HepG2 (cell line): ENCODE measurements around the gene MAP3K19. TPM values are rescaled to one million over a fixed set of nuclear protein-coding genes. Genes with fewer than 3 reads are reported as not detected.

Experiments
- CEBPB ChIP-seq: IDR thresholded peaks from 2 replicates; pipeline ENCODE4 v1.6.1; 2011; ENCODE audit warnings: low read depth, low read length, improper control_type of control experiment, borderline replicate concordance
- CERS6 ChIP-seq: sonication (generic); formaldehyde crosslinking; IDR thresholded peaks from 2 replicates; pipeline ENCODE4 v1.5.0; 2020; ENCODE audit warnings: missing genetic modification reagents
- FOSL1 ChIP-seq: sonication (generic); formaldehyde crosslinking; IDR thresholded peaks from 2 replicates; pipeline ENCODE4 v1.9.0; 2021; ENCODE audit warnings: missing genetic modification reagents, borderline replicate concordance
- HDAC1 ChIP-seq: sonication (generic); formaldehyde crosslinking; IDR thresholded peaks from 2 replicates; pipeline ENCODE4 v1.5.1; 2020; ENCODE audit warnings: mild to moderate bottlenecking, missing genetic modification reagents
- KDM3A ChIP-seq: IDR thresholded peaks from 2 replicates; pipeline ENCODE4 v1.6.1; 2018; ENCODE audit warnings: low read depth, missing compliant biosample characterization
- U2AF2 ChIP-seq: fragments of 200-400 bp; formaldehyde crosslinking; IDR thresholded peaks from 2 replicates; pipeline ENCODE4 v1.6.1; 2017; ENCODE audit warnings: low read depth, mild to moderate bottlenecking, low read length
- ZBTB7B ChIP-seq: sonication (generic); formaldehyde crosslinking; IDR thresholded peaks from 2 replicates; pipeline ENCODE4 v1.4.0; 2020; ENCODE audit warnings: missing genetic modification reagents
- ZFX ChIP-seq: sonication (generic); formaldehyde crosslinking; IDR thresholded peaks from 2 replicates; pipeline ENCODE4 v1.4.0; 2020; ENCODE audit warnings: mild to moderate bottlenecking, low read depth, missing genetic modification reagents, moderate library complexity
- ZNF101 ChIP-seq: sonication (generic); formaldehyde crosslinking; IDR thresholded peaks from 2 replicates; pipeline ENCODE4 v1.4.0; 2020; ENCODE audit warnings: mild to moderate bottlenecking, low read depth, missing genetic modification reagents, borderline replicate concordance
- ZNF326 ChIP-seq: sonication (generic); formaldehyde crosslinking; IDR thresholded peaks from 2 replicates; pipeline ENCODE4 v1.4.0; 2020; ENCODE audit warnings: missing genetic modification reagents, borderline replicate concordance
- ZNF432 ChIP-seq: sonication (generic); formaldehyde crosslinking; IDR thresholded peaks from 2 replicates; pipeline ENCODE4 v1.5.0; 2020; ENCODE audit warnings: missing genetic modification reagents, mild to moderate bottlenecking, borderline replicate concordance
- ZNF543 ChIP-seq: sonication (generic); formaldehyde crosslinking; IDR thresholded peaks from 2 replicates; pipeline ENCODE4 v1.4.0; 2020; ENCODE audit warnings: mild to moderate bottlenecking, missing genetic modification reagents
- ZNF550 ChIP-seq: sonication (generic); formaldehyde crosslinking; IDR thresholded peaks from 2 replicates; pipeline ENCODE4 v1.4.0; 2020; ENCODE audit warnings: mild to moderate bottlenecking, missing genetic modification reagents, borderline replicate concordance
- ZNF768 ChIP-seq: sonication (generic); formaldehyde crosslinking; IDR thresholded peaks from 2 replicates; pipeline ENCODE4 v1.4.0; 2020; ENCODE audit warnings: missing genetic modification reagents
- polyA plus RNA-seq, 8 experiments: library from polyadenylated mRNA; depleted of rRNA in 3 of 8; stranded (reverse) in 7 of 8; unstranded in 1 of 8; fragments of >200 nt; fragmentation: Illumina TruSeq in 4 of 8; extraction: Trizol in 4 of 8; gene quantifications; 2 replicates each; pipeline versions ENCODE4 v1.2.1 to v1.2.3, GENCODE V29; 2011 to 2016; ENCODE audit warnings: low read depth in 4 of 8, missing spikeins in 1 of 8, mixed read lengths in 1 of 8; ENCODE audit not compliant: insufficient read depth in 1 of 8
- total RNA-seq, 5 experiments: library from RNA; depleted of rRNA; stranded (reverse); fragments of >200 nt; fragmentation: Illumina TruSeq; extraction: Trizol; gene quantifications; 2 replicates each; pipeline ENCODE4 v1.2.3, GENCODE V29; 2016; ENCODE audit warnings: low read depth in 1 of 5
- TF ChIP-seq, protein P1 (sequence below): sonication (generic); formaldehyde crosslinking; IDR thresholded peaks from 2 replicates; pipeline ENCODE4 v1.5.1; 2020; ENCODE audit warnings: mild to moderate bottlenecking, missing genetic modification reagents, borderline replicate concordance
- TF ChIP-seq, protein P2 (sequence below): sonication (generic); formaldehyde crosslinking; IDR thresholded peaks from 2 replicates; pipeline ENCODE4 v1.4.0; 2020; ENCODE audit warnings: missing genetic modification reagents, mild to moderate bottlenecking, borderline replicate concordance
- TF ChIP-seq, protein P3 (sequence below): sonication (generic); formaldehyde crosslinking; IDR thresholded peaks from 2 replicates; pipeline ENCODE4 v1.4.0; 2020; ENCODE audit warnings: missing genetic modification reagents, borderline replicate concordance

MAP3K19 gene
- total and polyA plus RNA-seq, 2 of the 13 experiments (the other 11 are each of a cell fraction or from before 2014, with no cell fraction given), result not detected

DNA sequence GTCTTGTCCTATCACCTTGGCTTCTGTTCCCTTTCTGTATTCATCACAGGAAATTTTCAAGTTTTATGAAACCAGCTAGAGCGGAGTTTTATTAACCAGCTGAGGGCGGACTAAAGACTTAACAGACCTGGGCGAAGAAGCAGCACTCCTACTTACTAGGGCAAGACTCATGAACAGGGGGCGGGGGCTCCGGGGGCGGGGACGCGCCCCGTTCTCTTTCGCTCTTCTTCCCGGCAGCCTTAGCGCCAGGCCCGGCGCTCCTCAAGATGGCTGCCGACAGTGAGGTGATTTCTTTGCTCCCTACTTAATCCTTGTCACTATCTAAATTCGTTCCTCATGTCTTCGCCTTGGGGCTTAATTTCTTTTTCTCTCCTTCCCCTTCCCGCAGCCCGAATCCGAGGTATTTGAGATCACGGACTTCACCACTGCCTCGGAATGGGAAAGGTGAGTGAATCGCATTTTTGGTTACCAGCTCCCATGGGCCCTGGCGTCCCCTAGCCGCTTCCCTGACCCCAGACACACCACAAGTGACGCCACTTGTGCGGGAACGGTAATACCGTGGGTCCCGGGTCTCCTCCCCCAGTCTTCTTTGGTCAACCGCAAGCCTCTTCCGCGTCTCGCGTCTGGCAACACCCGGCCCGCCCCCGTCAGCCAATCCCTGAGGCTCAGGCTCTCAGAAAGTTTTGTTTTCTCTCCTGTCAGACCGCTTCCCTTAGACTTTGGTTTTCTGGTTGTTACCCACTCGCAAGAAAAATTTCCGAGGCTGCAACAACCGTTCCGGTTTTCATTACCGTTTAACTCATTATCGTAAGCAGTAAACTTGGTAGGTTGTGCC, 5.0 kb upstream of the MAP3K19 start, which contains the start of gene RAB3GAP1 (continued):
- TF ChIP-seq, protein P1, sequence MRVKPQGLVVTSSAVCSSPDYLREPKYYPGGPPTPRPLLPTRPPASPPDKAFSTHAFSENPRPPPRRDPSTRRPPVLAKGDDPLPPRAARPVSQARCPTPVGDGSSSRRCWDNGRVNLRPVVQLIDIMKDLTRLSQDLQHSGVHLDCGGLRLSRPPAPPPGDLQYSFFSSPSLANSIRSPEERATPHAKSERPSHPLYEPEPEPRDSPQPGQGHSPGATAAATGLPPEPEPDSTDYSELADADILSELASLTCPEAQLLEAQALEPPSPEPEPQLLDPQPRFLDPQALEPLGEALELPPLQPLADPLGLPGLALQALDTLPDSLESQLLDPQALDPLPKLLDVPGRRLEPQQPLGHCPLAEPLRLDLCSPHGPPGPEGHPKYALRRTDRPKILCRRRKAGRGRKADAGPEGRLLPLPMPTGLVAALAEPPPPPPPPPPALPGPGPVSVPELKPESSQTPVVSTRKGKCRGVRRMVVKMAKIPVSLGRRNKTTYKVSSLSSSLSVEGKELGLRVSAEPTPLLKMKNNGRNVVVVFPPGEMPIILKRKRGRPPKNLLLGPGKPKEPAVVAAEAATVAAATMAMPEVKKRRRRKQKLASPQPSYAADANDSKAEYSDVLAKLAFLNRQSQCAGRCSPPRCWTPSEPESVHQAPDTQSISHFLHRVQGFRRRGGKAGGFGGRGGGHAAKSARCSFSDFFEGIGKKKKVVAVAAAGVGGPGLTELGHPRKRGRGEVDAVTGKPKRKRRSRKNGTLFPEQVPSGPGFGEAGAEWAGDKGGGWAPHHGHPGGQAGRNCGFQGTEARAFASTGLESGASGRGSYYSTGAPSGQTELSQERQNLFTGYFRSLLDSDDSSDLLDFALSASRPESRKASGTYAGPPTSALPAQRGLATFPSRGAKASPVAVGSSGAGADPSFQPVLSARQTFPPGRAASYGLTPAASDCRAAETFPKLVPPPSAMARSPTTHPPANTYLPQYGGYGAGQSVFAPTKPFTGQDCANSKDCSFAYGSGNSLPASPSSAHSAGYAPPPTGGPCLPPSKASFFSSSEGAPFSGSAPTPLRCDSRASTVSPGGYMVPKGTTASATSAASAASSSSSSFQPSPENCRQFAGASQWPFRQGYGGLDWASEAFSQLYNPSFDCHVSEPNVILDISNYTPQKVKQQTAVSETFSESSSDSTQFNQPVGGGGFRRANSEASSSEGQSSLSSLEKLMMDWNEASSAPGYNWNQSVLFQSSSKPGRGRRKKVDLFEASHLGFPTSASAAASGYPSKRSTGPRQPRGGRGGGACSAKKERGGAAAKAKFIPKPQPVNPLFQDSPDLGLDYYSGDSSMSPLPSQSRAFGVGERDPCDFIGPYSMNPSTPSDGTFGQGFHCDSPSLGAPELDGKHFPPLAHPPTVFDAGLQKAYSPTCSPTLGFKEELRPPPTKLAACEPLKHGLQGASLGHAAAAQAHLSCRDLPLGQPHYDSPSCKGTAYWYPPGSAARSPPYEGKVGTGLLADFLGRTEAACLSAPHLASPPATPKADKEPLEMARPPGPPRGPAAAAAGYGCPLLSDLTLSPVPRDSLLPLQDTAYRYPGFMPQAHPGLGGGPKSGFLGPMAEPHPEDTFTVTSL (CRISPR knock-in tag), result peak; percentile 34; the same call in 1 of the 2 replicates
- TF ChIP-seq ZFX (CRISPR knock-in tag) (peak; percentile 86), HDAC1 (peak; percentile 73), ZNF768 (peak; percentile 27; the same call in 1 of the 2 replicates), ZNF550 (0 out of 2 replicates have a peak, but pooled peaks have one; percentile 76), ZBTB7B (peak; percentile 56; the same call in 1 of the 2 replicates), ZNF326 (CRISPR knock-in tag) (no peak), ZNF543 (no peak), CEBPB (no peak), CERS6 (CRISPR knock-in tag) (no peak), U2AF2 (peak; percentile 74; the same call in 1 of the 2 replicates), ZNF432 (CRISPR knock-in tag) (no peak), KDM3A (CRISPR knock-in tag) (no peak), ZNF101 (CRISPR knock-in tag) (no peak), FOSL1 (CRISPR knock-in tag) (no peak)
- TF ChIP-seq, protein P2, sequence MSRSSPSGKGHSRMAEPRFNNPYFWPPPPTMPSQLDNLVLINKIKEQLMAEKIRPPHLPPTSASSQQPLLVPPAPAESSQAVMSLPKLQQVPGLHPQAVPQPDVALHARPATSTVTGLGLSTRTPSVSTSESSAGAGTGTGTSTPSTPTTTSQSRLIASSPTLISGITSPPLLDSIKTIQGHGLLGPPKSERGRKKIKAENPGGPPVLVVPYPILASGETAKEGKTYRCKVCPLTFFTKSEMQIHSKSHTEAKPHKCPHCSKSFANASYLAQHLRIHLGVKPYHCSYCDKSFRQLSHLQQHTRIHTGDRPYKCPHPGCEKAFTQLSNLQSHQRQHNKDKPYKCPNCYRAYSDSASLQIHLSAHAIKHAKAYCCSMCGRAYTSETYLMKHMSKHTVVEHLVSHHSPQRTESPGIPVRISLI (CRISPR knock-in tag), result no peak
- TF ChIP-seq, protein P3, sequence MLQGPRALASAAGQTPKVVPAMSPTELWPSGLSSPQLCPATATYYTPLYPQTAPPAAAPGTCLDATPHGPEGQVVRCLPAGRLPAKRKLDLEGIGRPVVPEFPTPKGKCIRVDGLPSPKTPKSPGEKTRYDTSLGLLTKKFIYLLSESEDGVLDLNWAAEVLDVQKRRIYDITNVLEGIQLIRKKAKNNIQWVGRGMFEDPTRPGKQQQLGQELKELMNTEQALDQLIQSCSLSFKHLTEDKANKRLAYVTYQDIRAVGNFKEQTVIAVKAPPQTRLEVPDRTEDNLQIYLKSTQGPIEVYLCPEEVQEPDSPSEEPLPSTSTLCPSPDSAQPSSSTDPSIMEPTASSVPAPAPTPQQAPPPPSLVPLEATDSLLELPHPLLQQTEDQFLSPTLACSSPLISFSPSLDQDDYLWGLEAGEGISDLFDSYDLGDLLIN (CRISPR knock-in tag), result no peak
